HTR-8/SVneo (cell line): ENCODE results near the gene ANKS1A.

Source experiments
- DNase-seq: peaks from one replicate; pipeline ENCODE4 v3.0.0; 2011; ENCODE audit warnings: low spot score, mixed read lengths; ENCODE audit not compliant: insufficient read length
- FAIRE-seq: peaks from 2 replicates; lab custom pipeline; 2011; peaks lifted over from hg19 to GRCh38; lab: Jason Lieb, UNC

ANKS1A gene

DNA sequence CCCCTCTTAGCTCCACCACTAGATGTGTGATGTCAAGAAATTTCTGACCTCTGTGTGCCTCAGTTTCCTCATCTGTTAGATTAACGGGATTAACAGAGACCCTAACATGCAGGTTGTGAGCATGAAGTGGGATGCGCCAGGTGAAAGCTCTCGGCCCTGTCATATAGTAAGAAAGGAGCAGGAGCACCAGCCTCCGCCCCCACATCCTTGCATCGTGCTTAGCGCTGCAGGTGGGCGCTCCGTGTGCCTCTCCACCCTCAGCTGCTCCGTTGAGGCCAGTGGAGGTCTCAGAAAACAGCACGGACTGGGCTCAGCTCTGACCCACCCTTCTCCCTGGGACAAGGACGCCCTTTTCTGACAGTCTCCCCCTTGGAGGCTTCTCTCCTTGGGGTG lies 188.7 kb downstream of the ANKS1A start:
- FAIRE-seq = no peak
- DNase-seq = no peak

GRCh38 chr6:35078226-35078850 lies 189.3 kb downstream of the ANKS1A start:
- FAIRE-seq = no peak
- DNase-seq = no peak

DNA sequence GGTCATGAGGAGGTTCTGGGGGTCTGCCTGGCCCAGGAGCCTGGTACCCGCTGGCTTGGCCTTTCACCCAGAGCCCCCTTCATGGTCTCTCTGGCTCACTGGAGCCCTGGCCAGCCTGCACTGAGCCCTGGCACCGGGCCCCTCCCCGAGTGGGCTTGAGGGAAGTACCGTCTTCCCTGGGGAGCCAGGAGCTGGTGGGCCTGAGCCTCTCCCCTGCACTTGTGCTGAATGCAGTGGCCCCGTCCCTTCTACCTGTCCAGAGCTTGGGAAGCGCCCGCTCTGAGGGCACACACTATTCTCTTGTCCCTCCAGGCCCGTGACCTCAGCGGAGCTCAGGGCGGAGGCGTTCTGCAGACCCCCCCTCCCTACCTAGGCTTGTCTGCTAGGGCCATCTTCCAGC lies 189.8 kb downstream of the ANKS1A start:
- no peak for DNase-seq

DNA sequence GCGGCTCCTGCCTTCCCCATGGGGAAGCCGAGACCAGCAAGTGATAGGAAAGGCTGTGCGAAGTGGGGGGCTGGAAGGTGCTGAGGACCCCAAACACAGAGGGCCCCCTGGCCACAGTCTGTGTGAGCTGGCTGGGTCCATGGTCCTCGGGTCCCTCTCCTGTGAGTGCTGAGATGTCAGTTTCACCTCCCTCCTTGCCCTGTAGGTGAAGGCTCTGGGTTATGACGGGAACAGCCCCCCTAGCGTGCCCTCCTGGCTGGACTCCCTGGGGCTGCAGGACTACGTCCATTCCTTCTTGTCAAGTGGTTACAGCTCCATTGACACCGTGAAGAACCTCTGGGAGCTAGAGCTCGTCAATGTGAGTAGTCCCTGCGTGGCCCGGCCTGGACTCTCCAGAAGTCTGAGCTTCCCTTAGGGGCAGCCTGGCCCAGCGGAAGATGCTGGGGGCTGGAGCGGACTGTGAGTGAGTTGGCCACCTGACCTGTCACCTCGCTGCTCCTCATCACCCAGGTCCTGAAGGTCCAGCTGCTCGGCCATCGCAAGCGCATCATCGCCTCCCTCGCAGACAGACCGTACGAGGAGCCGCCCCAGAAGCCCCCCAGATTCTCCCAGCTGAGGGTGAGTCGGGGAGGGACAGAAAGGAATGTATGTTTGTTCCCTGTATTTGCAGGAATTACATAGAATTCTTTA lies 190.4 kb downstream of the ANKS1A start:
- FAIRE-seq = no peak
- no peak for DNase-seq

More for the DNA sequence above, 189.8 kb downstream of the ANKS1A start:
- no peak for FAIRE-seq

DNA sequence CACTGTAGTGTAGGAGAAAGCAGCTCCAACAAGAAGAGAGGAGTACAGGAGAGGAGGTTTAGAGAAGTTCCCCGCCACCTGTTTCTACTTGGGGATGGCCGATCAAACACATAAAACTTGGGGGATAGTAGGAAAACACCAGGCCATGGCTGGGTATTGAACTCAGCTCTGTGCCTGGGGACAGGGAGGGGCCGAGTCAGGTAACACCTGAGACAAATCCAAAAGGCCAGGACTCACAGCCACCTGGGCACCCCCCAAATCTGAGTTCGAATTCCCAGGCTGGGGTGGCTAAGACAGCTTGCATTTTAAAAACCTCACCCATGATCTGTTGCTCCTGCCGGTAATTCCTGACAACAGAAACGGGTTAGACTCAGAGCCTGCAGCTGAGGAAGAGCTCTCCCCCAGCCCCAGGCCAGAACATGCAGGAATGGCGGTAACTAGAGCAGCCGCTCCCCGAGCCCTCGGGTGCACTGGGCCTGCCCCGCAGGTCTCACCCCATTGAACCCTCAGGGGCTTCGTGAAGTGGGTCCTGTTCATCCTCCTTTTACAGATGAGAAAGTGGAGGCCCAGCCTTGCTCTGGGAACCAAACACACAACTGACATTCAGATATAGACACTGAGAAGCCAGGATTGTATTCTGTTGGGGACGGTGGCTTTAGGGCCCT lies 191.1 kb downstream of the ANKS1A start:
- no peak for FAIRE-seq

GRCh38 chr6:35080821-35081425 lies 191.9 kb downstream of the ANKS1A start:
- DNase-seq (no peak), FAIRE-seq (no peak)

More for the DNA sequence above, 191.1 kb downstream of the ANKS1A start:
- no peak for DNase-seq

GRCh38 chr6:35081426-35081851 lies 192.4 kb downstream of the ANKS1A start:
- DNase-seq (no peak), FAIRE-seq (no peak)

DNA sequence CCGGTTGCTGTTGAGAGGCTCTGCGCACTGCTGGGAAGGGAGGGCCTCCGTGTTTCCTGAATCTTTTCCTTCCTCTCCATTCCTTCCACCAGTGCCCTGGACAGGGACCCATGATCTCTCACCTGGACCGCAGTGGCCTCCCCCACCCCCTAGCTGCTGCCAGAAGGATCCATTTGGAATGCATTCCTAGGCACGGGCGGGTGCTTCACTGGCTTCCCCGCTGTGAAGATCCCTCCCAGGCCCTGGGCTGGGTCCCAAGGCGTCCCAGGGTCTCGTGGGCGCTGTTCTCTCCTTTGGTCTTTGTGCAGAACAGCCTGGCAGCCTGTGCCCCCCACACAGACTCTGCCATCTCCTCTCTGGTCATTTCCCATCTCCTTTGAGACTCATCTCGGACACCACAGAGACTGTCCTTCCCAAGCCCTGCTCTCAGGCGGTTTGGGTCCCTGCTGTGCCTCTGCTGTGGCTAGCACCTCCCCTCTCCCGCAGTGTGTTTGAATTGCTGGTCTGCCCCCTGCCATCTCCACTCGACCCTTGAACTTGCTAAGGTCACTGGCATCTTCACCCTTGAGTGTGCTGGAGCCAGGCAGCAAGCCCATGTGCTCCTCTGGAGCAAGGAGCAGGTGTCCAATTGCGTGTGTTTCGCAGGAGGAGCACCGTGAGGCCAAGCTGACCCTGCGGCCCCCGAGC lies 193.1 kb downstream of the ANKS1A start:
- FAIRE-seq = no peak
- no peak for DNase-seq

- FAIRE-seq (no peak), DNase-seq (no peak)
Measured at GRCh38 chr6:35082733-35083403, 193.8 kb downstream of the ANKS1A start.

- FAIRE-seq (no peak), DNase-seq (no peak)
Measured at GRCh38 chr6:35083507-35083906, 194.5 kb downstream of the ANKS1A start.

GRCh38 chr6:35084041-35084491 lies 195.0 kb downstream of the ANKS1A start:
- FAIRE-seq (no peak), DNase-seq (no peak)

DNA sequence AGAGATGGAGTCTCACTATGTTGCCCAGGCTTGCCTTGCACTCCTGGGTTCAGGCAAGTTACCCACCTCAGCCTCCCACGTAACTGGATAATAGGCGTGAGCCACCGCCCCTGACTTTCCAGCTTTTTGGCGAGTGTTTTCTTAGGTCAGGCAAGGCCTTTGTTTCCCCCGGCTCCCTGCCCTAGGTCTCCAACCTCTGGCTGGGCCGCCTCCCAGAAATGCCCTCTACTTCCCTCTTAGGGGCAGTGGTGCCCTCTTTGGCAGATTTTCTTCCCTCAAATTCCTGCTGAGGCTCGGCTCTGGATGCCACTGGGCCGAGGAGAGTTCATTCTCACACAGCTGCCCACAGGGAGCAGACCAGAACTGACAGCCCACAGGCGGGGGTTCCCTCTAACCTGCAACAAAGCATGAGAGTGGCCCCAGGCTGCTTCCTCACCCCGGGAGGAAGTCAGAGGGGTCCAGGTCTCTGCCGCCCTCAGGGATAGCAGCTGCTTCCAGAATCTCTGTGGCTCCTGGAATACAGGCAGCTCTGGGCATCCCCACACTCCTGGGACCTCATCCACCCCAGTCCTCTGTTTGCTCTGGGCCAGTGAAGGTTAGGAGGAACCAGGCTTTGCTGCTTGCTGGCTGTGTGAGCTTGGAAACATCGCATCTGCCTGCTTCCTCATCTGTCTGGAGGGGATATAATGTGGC lies 195.6 kb downstream of the ANKS1A start:
- no peak for FAIRE-seq
- no peak for DNase-seq

- DNase-seq (no peak), FAIRE-seq (no peak)
Measured at GRCh38 chr6:35085359-35086281, 196.6 kb downstream of the ANKS1A start.

DNA sequence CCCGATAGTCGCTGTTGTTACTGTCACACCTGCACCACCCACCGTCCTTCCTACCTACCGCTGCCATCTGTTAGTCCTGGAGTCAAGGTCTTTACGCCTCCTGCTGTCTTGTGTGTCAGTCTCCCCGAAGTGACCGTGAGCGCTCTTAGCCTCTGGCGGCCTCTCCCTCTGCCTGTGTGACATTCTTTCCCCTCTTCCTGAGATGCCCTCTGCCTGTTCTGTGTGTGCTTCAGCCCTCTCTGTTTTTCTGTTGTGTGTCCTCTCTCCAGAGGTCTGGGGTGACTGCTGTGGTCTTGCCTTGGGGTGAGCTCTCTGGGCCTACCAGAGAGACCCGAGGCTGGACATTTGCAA lies 197.2 kb downstream of the ANKS1A start:
- DNase-seq (no peak), FAIRE-seq (no peak)

- DNase-seq (no peak), FAIRE-seq (no peak)
Measured at GRCh38 chr6:35086636-35087360, 197.7 kb downstream of the ANKS1A start.

DNA sequence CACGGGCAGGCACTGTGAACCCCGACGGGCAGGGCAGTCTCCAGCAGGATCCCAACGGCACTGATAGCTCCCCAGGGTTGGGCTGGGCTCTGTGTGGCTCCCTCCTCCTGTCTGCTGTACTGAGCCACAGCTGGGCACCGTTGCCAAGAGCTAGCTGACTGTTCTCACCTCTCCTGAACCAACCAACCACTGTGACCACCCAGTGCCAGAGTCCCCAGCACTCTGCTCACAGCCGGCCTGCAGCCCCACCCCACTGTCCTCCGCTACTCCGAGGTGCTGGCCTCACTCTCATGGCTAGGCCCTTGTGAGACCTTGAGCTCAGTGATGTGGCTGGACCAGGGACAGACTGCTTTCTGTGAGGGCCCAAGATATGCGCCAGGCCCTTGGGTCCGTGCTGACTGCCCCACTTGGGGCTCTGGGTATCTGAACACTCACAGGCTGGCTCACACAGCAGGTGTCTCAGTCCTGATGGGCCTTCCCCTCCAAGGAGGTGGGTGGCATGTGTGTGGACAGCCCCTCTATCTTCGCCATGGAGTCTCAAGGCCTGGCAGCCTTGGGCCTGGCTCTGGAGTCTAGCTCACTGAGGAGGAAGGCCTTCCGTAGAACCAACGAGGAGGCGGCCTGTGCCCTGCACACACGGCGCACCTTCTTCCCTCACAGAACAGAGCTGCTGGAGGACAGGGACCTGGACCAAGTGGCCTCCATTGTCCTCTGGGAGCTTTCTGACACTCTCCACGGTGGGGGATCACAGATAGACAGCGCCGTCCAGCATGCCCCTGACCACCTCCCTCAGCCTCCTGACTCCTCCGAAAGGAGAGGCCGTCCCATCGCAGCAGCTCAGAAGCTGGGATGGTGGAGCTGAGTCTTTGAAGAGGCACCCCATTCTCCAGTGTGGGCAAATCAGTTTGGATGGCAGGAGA lies 198.6 kb downstream of the ANKS1A start:
- FAIRE-seq (no peak), DNase-seq (no peak)
